GM19452 (cell line): ENCODE measurements around the gene FBN2.
"Not testable (repeated sequence)": the region's sequence is repeated elsewhere in the genome, so short reads cannot be mapped to it uniquely, and the experiment has no call there.

Source experiments
- ATAC-seq: cut with Tn5 transposase; IDR thresholded peaks from one replicate; pipeline ENCODE4 v1.9.1; 2021; ENCODE audit not compliant: unreplicated experiment

FBN2 gene

GRCh38 chr5:128535251-128535650 is 2.8 kb downstream of the FBN2 start:
- no peak for ATAC-seq

GRCh38 chr5:128534726-128535125 is 3.3 kb downstream of the FBN2 start:
- no peak for ATAC-seq

DNA sequence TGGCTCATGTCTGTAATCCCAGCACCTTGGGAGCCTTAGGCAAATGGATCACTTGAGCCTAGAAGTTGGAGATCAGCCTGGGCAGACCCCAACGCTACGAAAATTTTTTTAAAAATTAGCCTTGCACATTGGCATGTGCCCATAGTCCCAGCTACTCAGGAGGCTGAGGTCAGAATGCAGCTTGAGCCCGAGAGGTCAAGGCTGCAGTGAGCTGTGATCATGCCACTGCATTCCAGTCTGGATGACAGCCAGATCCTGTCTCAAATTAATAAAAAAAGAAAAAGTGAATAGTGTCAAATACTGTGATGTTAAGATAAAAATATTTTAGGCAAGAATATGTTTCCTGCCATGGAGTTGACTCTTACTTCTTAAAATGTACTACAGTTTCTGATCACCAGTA is 5.3 kb downstream of the FBN2 start:
- no peak for ATAC-seq

- ATAC-seq = no peak
These were observed 5.9 kb downstream of the FBN2 start for GRCh38 chr5:128532127-128532526.

DNA sequence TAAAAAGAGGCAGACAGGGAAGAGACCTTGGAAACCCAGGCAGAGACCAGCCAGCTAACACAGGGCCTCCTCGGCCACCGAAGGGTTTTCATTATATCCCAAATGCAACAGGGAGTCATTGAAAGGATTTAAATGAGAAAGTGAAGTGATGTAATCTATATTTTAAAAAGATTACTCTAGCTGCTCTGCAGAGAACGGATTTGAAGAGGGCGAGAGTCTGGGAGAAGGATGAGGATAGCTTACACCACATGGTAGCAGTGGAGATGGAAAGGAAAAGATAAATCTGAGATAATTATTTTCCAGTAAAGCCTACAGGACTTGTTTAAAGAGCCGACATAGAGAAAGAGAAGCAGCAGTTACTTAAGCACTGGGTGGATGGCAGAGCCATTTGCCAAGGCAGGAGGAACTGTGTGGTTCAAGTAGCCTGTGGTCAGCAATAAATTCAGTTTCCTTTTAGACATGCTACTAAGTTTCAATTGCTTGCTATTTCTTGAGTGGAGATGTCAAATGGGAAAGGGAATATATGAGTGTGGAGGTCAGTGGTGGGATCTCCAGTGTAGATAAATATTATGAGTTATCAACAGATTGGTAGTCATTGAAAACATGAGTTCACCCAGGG is 9.3 kb downstream of the FBN2 start:
- ATAC-seq = no peak

- ATAC-seq = no peak
These were observed 9.9 kb downstream of the FBN2 start for GRCh38 chr5:128528126-128528525.

DNA sequence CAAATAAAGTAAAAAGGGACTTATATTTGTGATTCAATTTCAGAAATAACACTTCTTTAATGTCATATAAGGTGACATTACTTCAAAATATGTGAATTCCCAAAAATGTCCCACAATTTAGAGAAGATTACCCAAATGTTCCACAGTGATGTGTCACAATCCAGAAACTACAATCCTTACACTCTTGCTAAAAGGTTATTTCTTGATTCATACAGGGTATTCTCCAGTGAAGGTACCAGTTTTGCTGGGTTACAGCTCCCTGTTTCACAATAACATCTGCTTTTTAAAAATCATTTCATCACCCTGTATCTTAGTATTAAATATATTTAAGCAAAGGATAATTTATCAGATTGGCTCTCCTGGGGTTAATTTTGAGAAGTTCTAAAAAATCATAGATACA is 11.0 kb downstream of the FBN2 start:
- ATAC-seq = no peak

GRCh38 chr5:128522336-128522735 is 15.7 kb downstream of the FBN2 start:
- ATAC-seq = no peak

DNA sequence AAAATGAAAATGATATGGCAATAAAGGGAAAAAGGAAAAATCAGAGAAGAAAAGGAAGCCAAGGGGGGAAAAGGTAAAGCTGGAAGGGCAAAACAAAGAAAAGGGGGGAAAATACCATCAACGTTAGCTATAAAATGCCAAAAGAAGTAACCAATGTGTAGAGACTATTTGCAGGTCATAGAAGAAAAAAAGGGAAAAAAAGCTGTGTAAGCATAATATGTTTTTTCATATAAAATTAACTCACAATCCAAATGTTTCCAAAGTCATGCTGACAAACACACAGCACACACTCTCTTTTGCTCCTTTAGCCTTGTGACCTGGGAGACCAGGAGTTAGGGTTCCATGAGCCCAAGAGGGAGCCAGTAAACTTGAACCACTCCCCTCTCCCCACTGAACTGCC is 18.2 kb downstream of the FBN2 start:
- ATAC-seq = no peak

DNA sequence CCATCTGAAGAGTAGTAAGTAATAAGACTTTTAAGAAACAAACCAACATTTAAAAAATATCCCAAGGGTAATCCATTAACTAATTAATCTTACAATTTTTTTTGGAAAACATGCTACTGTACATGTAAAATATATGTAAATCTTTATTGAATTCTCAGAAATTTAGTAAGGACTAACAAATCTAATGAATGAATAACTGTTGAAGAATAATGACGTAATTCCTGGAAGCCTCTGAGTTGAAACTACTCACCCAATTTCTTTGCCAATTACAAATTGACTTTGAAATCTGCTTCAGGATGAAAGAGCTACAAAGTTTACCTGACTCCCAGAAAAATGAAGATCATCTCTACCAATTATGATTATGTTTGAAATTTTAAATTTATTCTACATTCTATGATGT is 21.1 kb downstream of the FBN2 start:
- ATAC-seq = no peak

GRCh38 chr5:128513806-128514205 is 24.2 kb downstream of the FBN2 start:
- no peak for ATAC-seq

DNA sequence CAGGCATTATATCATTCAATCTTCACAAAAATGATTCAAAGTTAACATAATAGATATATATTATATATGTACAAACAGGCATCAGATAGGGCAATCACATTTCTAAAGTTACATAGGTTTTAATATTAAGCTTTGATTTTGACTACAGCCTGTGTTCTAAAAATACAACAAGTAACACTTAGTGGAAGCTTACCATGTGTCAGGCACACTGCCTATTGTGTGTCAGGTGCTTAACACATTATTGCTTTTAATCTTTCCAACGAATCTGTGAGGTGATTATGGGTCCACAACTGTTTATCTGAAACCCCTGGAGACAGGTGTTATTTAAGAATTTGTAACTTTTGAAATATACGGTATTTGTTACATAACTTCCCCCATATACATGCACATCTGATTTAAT is 25.2 kb downstream of the FBN2 start:
- ATAC-seq = no peak

GRCh38 chr5:128506643-128507042 is 31.4 kb downstream of the FBN2 start:
- no peak for ATAC-seq

GRCh38 chr5:128503727-128504126 is 34.3 kb downstream of the FBN2 start:
- not testable (repeated sequence) for ATAC-seq

- no peak for ATAC-seq
These were observed 39.1 kb downstream of the FBN2 start for GRCh38 chr5:128498844-128499455.

DNA sequence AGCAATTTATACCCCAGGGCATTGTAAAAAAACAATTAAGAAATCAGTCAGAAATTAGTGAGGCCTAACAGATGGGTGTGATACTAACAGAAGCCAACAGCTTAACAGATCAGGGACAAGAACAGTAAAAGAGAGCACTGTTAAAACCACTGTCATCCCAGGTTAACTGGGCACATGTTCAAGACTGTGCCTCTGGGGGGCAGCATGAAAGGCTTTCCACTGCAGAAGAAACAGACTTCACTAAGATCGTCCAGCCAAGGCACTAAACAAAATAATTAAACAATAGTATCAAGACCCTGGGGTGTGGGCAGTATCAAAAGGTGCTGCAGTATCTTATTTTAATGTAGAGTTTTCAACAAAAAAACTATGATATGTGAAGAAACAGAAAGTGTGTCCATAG is 43.5 kb downstream of the FBN2 start:
- no peak for ATAC-seq

- no peak for ATAC-seq
These were observed 44.3 kb downstream of the FBN2 start for GRCh38 chr5:128493657-128494329.

GRCh38 chr5:128491291-128491690 is 46.8 kb downstream of the FBN2 start:
- no peak for ATAC-seq

- ATAC-seq = no peak
These were observed 47.3 kb downstream of the FBN2 start for GRCh38 chr5:128490761-128491160.

DNA sequence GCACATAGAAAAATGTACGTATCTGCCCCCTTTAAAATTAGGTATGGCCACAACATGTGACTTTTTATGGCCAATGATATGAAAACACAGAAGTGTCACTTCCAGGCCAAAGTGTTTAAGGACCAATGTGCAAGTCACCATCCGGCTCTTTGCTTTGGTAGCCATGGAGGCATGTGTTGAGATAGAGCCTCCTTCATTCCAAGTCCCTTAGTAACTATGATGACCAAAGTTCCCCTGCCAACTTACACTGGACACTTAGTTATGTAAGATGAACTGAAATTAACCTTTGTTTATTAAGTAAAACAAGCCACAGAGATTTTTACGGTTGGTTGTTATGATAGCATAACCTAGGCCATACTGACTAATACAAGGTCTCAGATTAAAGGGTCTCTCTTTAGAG is 51.0 kb downstream of the FBN2 start:
- ATAC-seq = no peak

- ATAC-seq = no peak
These were observed 54.3 kb downstream of the FBN2 start for GRCh38 chr5:128483738-128484137.

- no peak for ATAC-seq
These were observed 57.0 kb downstream of the FBN2 start for GRCh38 chr5:128480906-128481633.
